OCI-LY7 (cell line): ENCODE results near the gene GALM. TPM values are rescaled to one million over a fixed set of nuclear protein-coding genes. Genes with fewer than 3 reads are reported as not detected.

Experiments used
- BruUV-seq: library from RNA; stranded (reverse); fragments of 400-500 nt; replicated peaks from 2 replicates; lab custom pipeline; 2021; lab: Mats Ljungman, UMichigan
- CTCF ChIA-PET: fragments of 300-600 bp; sonication (Branson Sonifier 250); formaldehyde crosslinking; loops from one replicate; lab custom pipeline; 2022; ENCODE audit warnings: antibody characterized with exemption; ENCODE audit not compliant: unreplicated experiment; lab: Charles Lee
- POLR2A ChIA-PET: fragments of 300-600 bp; sonication (Branson Sonifier 250); formaldehyde crosslinking; loops from one replicate; lab custom pipeline; 2022; ENCODE audit warnings: antibody characterized with exemption; lab: Charles Lee
- DNase-seq: peaks from one replicate; pipeline ENCODE4 v3.0.0-alpha.2; 2015; ENCODE audit warnings: low spot score
- H2AFZ ChIP-seq: fragments of 200-600 bp; sonication (generic), shearing (Covaris generic); 2 replicates; pipeline ENCODE4 v1.6.1; 2014; ENCODE audit warnings: mild to moderate bottlenecking, antibody characterized with exemption, low read length, moderate library complexity
- H3K27ac ChIP-seq: fragments of 200-600 bp; sonication (generic); 2 replicates; pipeline ENCODE4 v1.5.1; 2014; ENCODE audit warnings: mixed run types, low read depth, mild to moderate bottlenecking, moderate library complexity, low read length, inconsistent platforms; ENCODE audit not compliant: poor library complexity, severe bottlenecking
- H3K36me3 ChIP-seq: fragments of 200-600 bp; sonication (generic); 2 replicates; pipeline ENCODE4 v1.6.1; 2014; ENCODE audit warnings: mild to moderate bottlenecking, antibody characterized with exemption, low read length, moderate library complexity, mixed read lengths; ENCODE audit not compliant: insufficient read depth
- H3K4me1 ChIP-seq: fragments of 200-600 bp; sonication (generic); 2 replicates; pipeline ENCODE4 v1.5.1; 2014; ENCODE audit warnings: mild to moderate bottlenecking, low read length; ENCODE audit not compliant: insufficient read depth, poor library complexity, severe bottlenecking
- H3K4me2 ChIP-seq: fragments of 200-600 bp; sonication (generic); 2 replicates; pipeline ENCODE4 v1.6.1; 2014; ENCODE audit warnings: mild to moderate bottlenecking, low read length
- H3K4me3 ChIP-seq: fragments of 200-600 bp; sonication (generic); 2 replicates; pipeline ENCODE4 v1.5.1; 2014; ENCODE audit warnings: mild to moderate bottlenecking, low read depth, low read length; ENCODE audit not compliant: poor library complexity, severe bottlenecking
- H3K79me2 ChIP-seq: fragments of 200-600 bp; sonication (generic); 2 replicates; pipeline ENCODE4 v1.6.1; 2016; ENCODE audit warnings: low read depth, mild to moderate bottlenecking, low read length, moderate library complexity, mixed read lengths; ENCODE audit not compliant: insufficient read depth
- H3K9me2 ChIP-seq: fragments of 200-600 bp; sonication (generic); 2 replicates; pipeline ENCODE4 v1.6.1; 2016; ENCODE audit warnings: mild to moderate bottlenecking, low read length, mixed read lengths; ENCODE audit not compliant: insufficient read depth
- H3K9me3 ChIP-seq: fragments of 200-600 bp; sonication (generic); 2 replicates; pipeline ENCODE4 v1.6.1; 2014; ENCODE audit warnings: mild to moderate bottlenecking, mixed run types, low read length, mixed read lengths
- H4K20me1 ChIP-seq: fragments of 200-600 bp; sonication (generic); 2 replicates; pipeline ENCODE4 v1.6.1; 2014; ENCODE audit warnings: mild to moderate bottlenecking, antibody characterized with exemption, low read length, moderate library complexity, mixed read lengths; ENCODE audit not compliant: insufficient read depth
- CTCF ChIP-seq: fragments of 200-600 bp; sonication (generic); conservative IDR thresholded peaks from 2 replicates; pipeline ENCODE4 v1.5.1; 2014; ENCODE audit warnings: mild to moderate bottlenecking, antibody characterized with exemption, low read length, moderate library complexity, mixed read lengths
- EZH2phosphoT487 ChIP-seq: fragments of 200-600 bp; sonication (generic); IDR thresholded peaks from 2 replicates; pipeline ENCODE4 v1.6.1; 2018; ENCODE audit warnings: low read depth, borderline replicate concordance, mild to moderate bottlenecking, mixed run types, antibody characterized with exemption, low read length, moderate library complexity, mixed read lengths
- intact Hi-C: fragments of 100-400 bp; cut with micrococcal nuclease; formaldehyde crosslinking; loops from one replicate; pipeline ENCODE4 v1.10.0; 2022; ENCODE audit not compliant: unreplicated experiment
- total RNA-seq, 2 experiments: library from RNA; depleted of rRNA in 1 of 2; stranded (reverse); fragments of >200 nt in 1 of 2; shearing (Covaris generic) in 1 of 2; gene quantifications; 2 replicates each; pipeline ENCODE4 v1.2.3, GENCODE V29; 2014 to 2022

The GALM gene
- total RNA-seq, 2 experiments from 2014 or later: 5.5 to 10.8 TPM

GRCh38 chr2:38632980-38633379 lies 32.9 kb upstream of the GALM start:
- Histone ChIP-seq H3K4me2 (no peak overlapping the region), H3K9me3 (0 out of 2 replicates have a peak, but pooled peaks cover 4% of the 10 kb centered on the region), H3K4me1 (peaks cover 29% of the 10 kb centered on the region), H3K36me3 (no peaks in the 10 kb centered on the region), H2AFZ (no peak overlapping the region), H3K27ac (no peak overlapping the region), H3K9me2 (no peaks in the 10 kb centered on the region), H3K79me2 (no peaks in the 10 kb centered on the region), H3K4me3 (no peak overlapping the region), H4K20me1 (no peaks in the 10 kb centered on the region)
- intact Hi-C loops: no loop called here
- ChIA-PET CTCF (no interaction called here), POLR2A (interaction anchor here (0.7 to 1.1 kb wide), 3 partner anchors 14 to 1311 kb away, joined by 3 to 4 read pairs (median 3); no protein-coding TSS in a partner anchor)
- DNase-seq: no peak
- TF ChIP-seq CTCF (no peak), EZH2phosphoT487 (no peak)
- no TSS peak for BruUV-seq

- Histone ChIP-seq H3K4me3 (no peak overlapping the region), H3K9me3 (0 out of 2 replicates have a peak, but pooled peaks cover 4% of the 10 kb centered on the region), H3K4me1 (peaks cover 29% of the 10 kb centered on the region), H3K4me2 (peak overlapping the region; percentile 59; the same call in 1 of the 2 replicates), H3K36me3 (no peaks in the 10 kb centered on the region), H2AFZ (no peak overlapping the region), H3K9me2 (no peaks in the 10 kb centered on the region), H3K79me2 (no peaks in the 10 kb centered on the region), H4K20me1 (no peaks in the 10 kb centered on the region), H3K27ac (no peak overlapping the region)
- BruUV-seq: no TSS peak
- no peak for TF ChIP-seq CTCF
- TF ChIP-seq EZH2phosphoT487: no peak
- intact Hi-C loops: loop anchor here (1.0 kb wide), 1 partner anchor 31 kb away; no protein-coding TSS in a partner anchor
- DNase-seq: no peak
- POLR2A ChIA-PET: interaction anchor here (0.5 to 2.0 kb wide), 7 partner anchors 13 to 117 kb away, joined by 3 to 5 read pairs (median 4); no protein-coding TSS in a partner anchor
- CTCF ChIA-PET: no interaction called here
Observed at GRCh38 chr2:38633895-38634294, 32.0 kb upstream of the GALM start.

GRCh38 chr2:38634684-38635083 lies 31.2 kb upstream of the GALM start:
- BruUV-seq: no TSS peak
- Histone ChIP-seq H3K36me3 (no peaks in the 10 kb centered on the region), H4K20me1 (no peaks in the 10 kb centered on the region), H3K9me3 (0 out of 2 replicates have a peak, but pooled peaks cover 4% of the 10 kb centered on the region), H3K4me2 (peak overlapping the region; percentile 59), H3K27ac (peak overlapping the region; percentile 0), H2AFZ (peak overlapping the region; percentile 46; the same call in 1 of the 2 replicates), H3K4me1 (peaks cover 29% of the 10 kb centered on the region), H3K9me2 (no peaks in the 10 kb centered on the region), H3K79me2 (no peaks in the 10 kb centered on the region), H3K4me3 (peak overlapping the region; percentile 22)
- DNase-seq: peak; percentile 65
- CTCF ChIA-PET: no interaction called here
- intact Hi-C loops: loop anchor here (1.0 kb wide), 1 partner anchor 31 kb away; no protein-coding TSS in a partner anchor
- POLR2A ChIA-PET: interaction anchor here (0.7 to 2.0 kb wide), 6 partner anchors 8 to 117 kb away, joined by 3 to 4 read pairs (median 3); partner anchors contain the start of gene SRSF7
- TF ChIP-seq CTCF (no peak), EZH2phosphoT487 (no peak)
